ENCODE results near the gene ITGB4. TPM values are rescaled to one million over a fixed set of nuclear protein-coding genes. Genes with fewer than 3 reads are reported as not detected.

The ITGB4 gene
- total and polyA plus RNA-seq, 9 donors = 3.3 to 55.6 (median 12.8) TPM

DNA sequence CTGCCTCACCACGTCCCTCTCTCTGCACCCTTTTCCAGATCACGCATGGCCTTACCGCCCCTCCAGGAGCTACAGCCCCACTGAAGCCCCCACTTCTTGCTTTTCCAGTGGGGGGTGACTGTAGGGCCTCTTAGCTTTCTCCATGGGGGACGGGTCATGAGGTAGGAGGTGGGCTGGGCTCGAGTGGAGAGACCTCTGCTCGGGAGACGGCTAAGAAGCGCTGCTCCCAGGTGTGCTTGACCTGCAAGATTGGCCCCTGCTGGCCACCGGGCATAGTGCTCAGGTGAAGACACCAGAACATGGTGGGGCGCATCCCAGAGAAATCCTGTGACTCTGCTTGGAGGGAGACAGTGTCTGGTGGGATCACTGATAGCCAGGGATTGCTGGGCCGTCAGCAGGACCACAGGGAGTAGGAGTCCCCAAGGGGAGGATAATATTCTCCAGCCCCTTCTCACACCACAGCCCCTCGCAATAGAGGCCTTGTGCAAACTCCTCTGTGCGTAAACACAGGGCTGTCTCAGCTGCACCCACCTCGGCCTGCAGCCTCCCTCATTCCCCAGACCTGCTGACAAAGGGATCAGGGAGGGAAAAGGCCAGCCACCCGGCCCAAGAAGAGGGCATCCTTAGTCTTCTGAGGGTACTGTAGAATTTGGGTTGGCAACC lies 52.7 kb downstream of the ITGB4 start:
- H3K27ac ChIP-seq = no peak overlapping the region
- H3K4me3 ChIP-seq = no peak overlapping the region
- WGBS, 3 donors = 77 to 79% (median 78%) methylated on average over 15 of the region's 15 CpGs
- DNase-seq = peak in 3 of 5 donors; percentile 50 to 64 (median 54)
- H3K36me3 ChIP-seq = no peaks in the 10 kb centered on the region
- intact Hi-C loops (cut with DNase I) = loop anchor here in 1 of 4 donors (10.0 kb wide), 1 partner anchor 101 kb away; the partner anchor contains the start of gene TRIM47
- H3K27me3 ChIP-seq = no peaks in the 10 kb centered on the region
- TF ChIP-seq EP300 (IDR thresholded peaks at IDR 0.05) (no peak), POLR2A (IDR thresholded peaks at IDR 0.05) (no peak), CTCF (IDR thresholded peaks at IDR 0.05) (no peak)
- no peaks in the 10 kb centered on the region for H3K9me3 ChIP-seq
- peaks cover 7% of the 10 kb centered on the region for H3K4me1 ChIP-seq (ENCODE audit: insufficient read depth)

DNA sequence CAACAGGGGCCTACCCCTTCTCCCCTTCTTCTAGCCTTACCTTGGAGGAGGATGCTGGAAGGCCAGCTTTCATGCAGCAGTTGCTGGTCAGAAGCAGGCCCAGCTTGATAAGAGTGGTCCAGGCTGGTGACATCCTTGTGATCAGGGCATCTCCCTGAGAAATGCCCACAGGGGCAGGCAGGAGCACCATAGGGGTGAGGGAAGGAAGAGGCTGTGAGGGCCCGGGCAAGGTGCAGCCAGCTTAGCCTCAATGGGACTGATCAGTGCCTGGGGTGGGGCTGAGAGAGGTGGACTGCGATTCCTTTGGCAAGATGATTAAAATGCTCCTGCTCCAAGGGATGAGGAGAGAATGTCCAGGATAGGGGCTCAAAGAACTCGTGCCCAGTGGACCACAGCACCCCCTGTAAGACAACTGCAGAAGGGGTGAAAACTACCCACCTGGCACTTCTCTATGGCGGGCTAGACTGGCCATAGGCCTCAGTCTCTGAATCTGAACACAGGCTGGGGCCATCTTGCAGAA lies 53.3 kb downstream of the ITGB4 start:
- no peak for TF ChIP-seq POLR2A (IDR thresholded peaks at IDR 0.05)
- TF ChIP-seq CTCF (IDR thresholded peaks at IDR 0.05) = no peak
- no peak for TF ChIP-seq EP300 (IDR thresholded peaks at IDR 0.05)
- Histone ChIP-seq H3K36me3 (no peaks in the 10 kb centered on the region), H3K27me3 (no peaks in the 10 kb centered on the region), H3K27ac (no peak overlapping the region), H3K4me3 (no peak overlapping the region), H3K4me1 (ENCODE audit: insufficient read depth) (peaks cover 7% of the 10 kb centered on the region), H3K9me3 (no peaks in the 10 kb centered on the region)
- intact Hi-C loops (cut with DNase I) = loop anchor here in 1 of 4 donors (10.0 kb wide), 1 partner anchor 100 kb away; the partner anchor contains the start of gene TRIM47
- WGBS, 3 donors = 80 to 89% (median 87%) methylated on average over 4 of the region's 4 CpGs
- DNase-seq = peak in 3 of 5 donors; percentile 45 to 55 (median 52)

DNA sequence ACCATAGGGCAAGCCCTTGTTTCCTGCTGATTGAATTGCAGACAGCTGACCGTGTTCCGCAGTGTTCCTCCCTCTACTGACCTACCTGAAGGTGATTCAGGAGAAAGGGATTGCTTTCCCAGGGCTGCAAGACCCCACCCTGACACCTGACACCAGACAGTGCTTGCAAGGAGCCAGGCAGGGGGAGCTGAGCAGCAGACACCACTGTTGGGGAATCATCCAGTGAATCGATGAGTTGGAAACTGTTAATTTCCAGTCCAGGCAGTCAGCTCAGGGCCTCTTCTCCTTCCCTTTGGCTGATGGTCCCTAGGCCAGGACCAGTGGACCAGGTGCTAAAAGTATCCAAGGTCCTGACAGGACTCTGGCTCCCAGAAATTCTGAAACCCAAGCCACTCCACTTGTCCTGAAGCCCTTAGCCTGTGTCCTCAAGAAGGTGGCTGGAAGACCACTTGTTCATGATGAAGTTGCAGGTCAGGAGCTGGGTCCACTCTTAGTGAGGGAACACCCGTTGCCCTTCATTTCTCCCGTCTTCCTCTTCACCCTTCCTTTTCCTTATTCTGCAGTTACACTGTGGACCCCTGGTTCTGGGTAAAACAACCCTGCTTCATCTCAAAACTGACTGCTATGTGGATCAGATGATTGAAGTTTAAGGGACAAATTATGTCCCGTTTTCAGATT lies 53.9 kb downstream of the ITGB4 start:
- no peaks in the 10 kb centered on the region for H3K9me3 ChIP-seq
- H3K27me3 ChIP-seq = no peaks in the 10 kb centered on the region
- TF ChIP-seq EP300 (IDR thresholded peaks at IDR 0.05) (no peak), CTCF (IDR thresholded peaks at IDR 0.05) (no peak), POLR2A (IDR thresholded peaks at IDR 0.05) (no peak)
- no peak overlapping the region for H3K27ac ChIP-seq
- WGBS, 3 donors = 50 to 57% (median 55%) methylated on average over 6 of the region's 6 CpGs
- DNase-seq = peak in 3 of 5 donors; percentile 56 to 63 (median 59)
- H3K4me1 ChIP-seq (ENCODE audit: insufficient read depth) = peaks cover 7% of the 10 kb centered on the region
- no peak overlapping the region for H3K4me3 ChIP-seq
- intact Hi-C loops (cut with DNase I) = loop anchor here in 1 of 4 donors (10.0 kb wide), 1 partner anchor 100 kb away; the partner anchor contains the start of gene TRIM47
- H3K36me3 ChIP-seq = no peaks in the 10 kb centered on the region

DNA sequence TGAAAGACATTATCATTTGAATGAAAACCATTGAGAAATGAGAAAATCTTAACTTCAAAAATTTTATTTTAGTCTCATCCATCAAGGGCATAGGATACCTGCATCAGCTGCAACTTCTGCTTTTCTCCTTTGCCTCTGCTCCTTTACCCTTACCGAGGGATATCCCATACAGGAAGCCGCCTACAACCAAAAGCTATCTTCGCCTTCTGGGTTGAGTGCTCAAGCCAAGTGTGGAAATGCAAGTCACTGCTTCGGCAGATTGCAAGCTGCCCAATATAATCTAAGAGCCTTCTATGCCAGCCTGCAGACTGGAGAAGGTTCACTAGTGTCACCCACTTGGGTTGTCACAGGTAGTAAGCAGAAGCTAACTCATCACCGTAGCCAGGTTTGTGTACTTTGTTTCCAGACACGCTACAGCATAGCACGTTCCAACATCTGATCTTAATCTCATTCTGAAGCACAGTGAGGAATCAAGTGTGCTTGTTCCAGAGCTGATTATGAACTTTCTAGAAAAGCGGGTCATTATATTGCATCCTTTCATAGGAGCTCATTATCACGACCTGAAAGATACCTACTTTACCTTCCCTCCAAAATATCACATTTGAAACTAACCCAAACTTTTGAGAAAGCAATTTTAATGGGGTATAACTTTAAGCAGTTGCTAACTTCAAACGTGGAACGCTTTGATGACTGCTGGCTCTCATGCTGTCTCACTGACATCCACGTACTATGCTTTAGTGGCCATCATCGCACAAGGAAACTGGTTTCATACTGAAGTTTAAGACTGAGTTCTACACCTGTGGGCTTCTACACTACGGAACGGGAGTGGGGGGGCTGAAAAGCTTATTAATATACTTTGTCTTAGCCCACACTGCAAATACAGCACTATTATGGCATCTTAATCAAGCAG lies 55.4 kb downstream of the ITGB4 start:
- Histone ChIP-seq H3K27ac (peak overlapping the region in 1 of 2 donors; percentile 5), H3K27me3 (no peaks in the 10 kb centered on the region), H3K4me3 (peak overlapping the region; percentile 87), H3K4me1 (ENCODE audit: insufficient read depth) (peaks cover 10% of the 10 kb centered on the region), H3K36me3 (no peaks in the 10 kb centered on the region), H3K9me3 (no peaks in the 10 kb centered on the region)
- DNase-seq = peak in 3 of 5 donors; percentile 27 to 57 (median 48)
- intact Hi-C loops (cut with DNase I) = loop anchor here in 1 of 4 donors (10.0 kb wide), 1 partner anchor 98 kb away; the partner anchor contains the start of gene TRIM47
- 28% methylated on average over 15 of the region's 15 CpGs for WGBS, 3 donors
- TF ChIP-seq EP300 (IDR thresholded peaks at IDR 0.05) (no peak), POLR2A (IDR thresholded peaks at IDR 0.05) (no peak), CTCF (IDR thresholded peaks at IDR 0.05) (no peak)

Data from ovary (tissue), 9 donors.